ENCODE measurements around the gene RTP3. TPM values are rescaled to one million over a fixed set of nuclear protein-coding genes. Genes with fewer than 3 reads are reported as not detected.

RTP3 gene
- total RNA-seq, 1 experiment from 2014 or later: not detected

GRCh38 chr3:46454209-46454595, 43.6 kb upstream of the RTP3 start:
- in situ Hi-C loops (cut with HindIII; ENCODE audit: low pct_unique_long_range_greater_than_20kb, low sequenced_read_pairs) (no loop called here), intact Hi-C loops (cut with micrococcal nuclease; ENCODE audit: unreplicated experiment) (no loop called here)
- ATAC-seq (no peak), DNase-seq (ENCODE audit: low read depth, low spot score) (no peak)
- POLR2A ChIA-PET: no interaction called here
- CTCF ChIA-PET: no interaction called here
- Histone ChIP-seq H3K27ac (ENCODE audit: low read length) (no peak overlapping the region), H3K9me3 (ENCODE audit: control insufficient read depth, insufficient read depth, low read depth, low read length) (no peaks in the 10 kb centered on the region), H3K4me3 (ENCODE audit: low read depth in 2 of 2, low read length in 2 of 2) (no peak overlapping the region), H3K27me3 (ENCODE audit: control insufficient read depth, insufficient read depth, low read length) (no peaks in the 10 kb centered on the region), H3K4me1 (ENCODE audit: control insufficient read depth, insufficient read depth, low read length) (no peaks in the 10 kb centered on the region), H3K36me3 (ENCODE audit: control insufficient read depth, insufficient read depth, low read length) (no peaks in the 10 kb centered on the region)
- no TSS peak for BruUV-seq (replicated peaks)
- no peak for TF ChIP-seq SIN3A (IDR thresholded peaks at IDR 0.05; ENCODE audit: borderline replicate concordance, insufficient read depth, low read depth, low read length)
- TF ChIP-seq TCF7L2 (IDR thresholded peaks at IDR 0.05; ENCODE audit: low read depth, low read length): no peak
- TF ChIP-seq POLR2AphosphoS5 (IDR thresholded peaks at IDR 0.05; ENCODE audit: low read depth, low read length): no peak
- no peak for TF ChIP-seq REST (IDR thresholded peaks at IDR 0.05; ENCODE audit: insufficient read depth in 1 of 2, low read depth in 2 of 2, low read length in 1 of 2)
- no peak for TF ChIP-seq CTCF (IDR thresholded peaks at IDR 0.05)

- no peak for TF ChIP-seq CTCF (IDR thresholded peaks at IDR 0.05)
- TF ChIP-seq TCF7L2 (IDR thresholded peaks at IDR 0.05; ENCODE audit: low read depth, low read length): no peak
- no peak for TF ChIP-seq POLR2AphosphoS5 (IDR thresholded peaks at IDR 0.05; ENCODE audit: low read depth, low read length)
- no peak for TF ChIP-seq SIN3A (IDR thresholded peaks at IDR 0.05; ENCODE audit: borderline replicate concordance, insufficient read depth, low read depth, low read length)
- no peak for ATAC-seq
- in situ Hi-C loops (cut with HindIII; ENCODE audit: low pct_unique_long_range_greater_than_20kb, low sequenced_read_pairs) (no loop called here), intact Hi-C loops (cut with micrococcal nuclease; ENCODE audit: unreplicated experiment) (no loop called here)
- no TSS peak for BruUV-seq (replicated peaks)
- DNase-seq (ENCODE audit: low read depth, low spot score): no peak
- H3K36me3 ChIP-seq (ENCODE audit: control insufficient read depth, insufficient read depth, low read length): no peaks in the 10 kb centered on the region
- no peaks in the 10 kb centered on the region for H3K4me1 ChIP-seq (ENCODE audit: control insufficient read depth, insufficient read depth, low read length)
- no peaks in the 10 kb centered on the region for H3K27me3 ChIP-seq (ENCODE audit: control insufficient read depth, insufficient read depth, low read length)
- H3K4me3 ChIP-seq (ENCODE audit: low read depth in 2 of 2, low read length in 2 of 2): no peak overlapping the region
- ChIA-PET CTCF (no interaction called here), POLR2A (no interaction called here)
- no peak overlapping the region for H3K27ac ChIP-seq (ENCODE audit: low read length)
- no peaks in the 10 kb centered on the region for H3K9me3 ChIP-seq (ENCODE audit: control insufficient read depth, insufficient read depth, low read depth, low read length)
Observed at GRCh38 chr3:46454606-46455005, 43.2 kb upstream of the RTP3 start.

Data from Panc1 (cell line).